Measurements from ENCODE around the gene CXCL14. TPM values are rescaled to one million over a fixed set of nuclear protein-coding genes. Genes with fewer than 3 reads are reported as not detected.

The CXCL14 gene
- total RNA-seq, 1 donor from 2014 or later: 42.4 TPM

GRCh38 chr5:135592312-135593045 lies 13.7 kb upstream of the CXCL14 start:
- no peaks in the 10 kb centered on the region for H3K4me1 ChIP-seq
- H3K4me3 ChIP-seq: no peak overlapping the region
- H3K27me3 ChIP-seq (ENCODE audit: low read depth): peaks cover 5% of the 10 kb centered on the region
- TF ChIP-seq CTCF (IDR thresholded peaks at IDR 0.05): no peak
- H3K9me3 ChIP-seq: no peaks in the 10 kb centered on the region
- intact Hi-C loops (cut with DNase I): no loop called here
- no peaks in the 10 kb centered on the region for H3K36me3 ChIP-seq
- H3K27ac ChIP-seq: no peak overlapping the region
- DNase-seq (no peak), ATAC-seq (no peak)

DNA sequence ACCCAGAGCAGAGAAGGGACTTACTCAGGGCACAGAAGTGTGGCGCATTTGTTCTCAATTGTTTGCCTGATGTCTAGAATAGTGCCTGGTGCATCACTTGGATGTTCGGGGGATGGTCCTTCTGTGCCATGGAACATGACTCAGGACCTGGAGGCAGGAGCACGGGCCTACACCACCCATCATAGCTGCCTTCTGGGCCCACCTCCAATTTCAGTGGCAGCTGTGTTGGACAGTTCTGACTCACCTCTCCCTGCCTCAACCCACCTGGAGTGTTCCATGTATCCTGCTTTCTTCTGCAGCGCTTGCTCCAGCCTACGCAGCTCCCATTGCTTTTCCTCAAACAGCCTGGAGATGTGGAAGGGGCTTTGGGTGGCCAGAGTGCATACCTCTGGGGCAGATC lies 12.5 kb upstream of the CXCL14 start:
- TF ChIP-seq CTCF (IDR thresholded peaks at IDR 0.05): no peak
- no peaks in the 10 kb centered on the region for H3K9me3 ChIP-seq
- intact Hi-C loops (cut with DNase I): no loop called here
- no peak overlapping the region for H3K27ac ChIP-seq
- no peak overlapping the region for H3K4me3 ChIP-seq
- H3K36me3 ChIP-seq: no peaks in the 10 kb centered on the region
- no peak for ATAC-seq
- no peaks in the 10 kb centered on the region for H3K4me1 ChIP-seq
- peaks cover 5% of the 10 kb centered on the region for H3K27me3 ChIP-seq (ENCODE audit: low read depth)
- no peak for DNase-seq

- ATAC-seq (no peak), DNase-seq (no peak)
- H3K4me3 ChIP-seq: no peak overlapping the region
- intact Hi-C loops (cut with DNase I): no loop called here
- TF ChIP-seq CTCF (IDR thresholded peaks at IDR 0.05): no peak
- H3K27me3 ChIP-seq (ENCODE audit: low read depth): peaks cover 5% of the 10 kb centered on the region
- no peaks in the 10 kb centered on the region for H3K36me3 ChIP-seq
- H3K9me3 ChIP-seq: no peaks in the 10 kb centered on the region
- H3K4me1 ChIP-seq: no peaks in the 10 kb centered on the region
- H3K27ac ChIP-seq: no peak overlapping the region
Observed at GRCh38 chr5:135589152-135589551, 10.4 kb upstream of the CXCL14 start.

GRCh38 chr5:135587721-135588663 lies 9.2 kb upstream of the CXCL14 start:
- no peak overlapping the region for H3K4me3 ChIP-seq
- DNase-seq: no peak
- no peaks in the 10 kb centered on the region for H3K27me3 ChIP-seq (ENCODE audit: low read depth)
- intact Hi-C loops (cut with DNase I): no loop called here
- no peaks in the 10 kb centered on the region for H3K9me3 ChIP-seq
- H3K36me3 ChIP-seq: no peaks in the 10 kb centered on the region
- no peak for ATAC-seq
- H3K27ac ChIP-seq: no peak overlapping the region
- H3K4me1 ChIP-seq: no peaks in the 10 kb centered on the region
- TF ChIP-seq CTCF (IDR thresholded peaks at IDR 0.05): no peak

DNA sequence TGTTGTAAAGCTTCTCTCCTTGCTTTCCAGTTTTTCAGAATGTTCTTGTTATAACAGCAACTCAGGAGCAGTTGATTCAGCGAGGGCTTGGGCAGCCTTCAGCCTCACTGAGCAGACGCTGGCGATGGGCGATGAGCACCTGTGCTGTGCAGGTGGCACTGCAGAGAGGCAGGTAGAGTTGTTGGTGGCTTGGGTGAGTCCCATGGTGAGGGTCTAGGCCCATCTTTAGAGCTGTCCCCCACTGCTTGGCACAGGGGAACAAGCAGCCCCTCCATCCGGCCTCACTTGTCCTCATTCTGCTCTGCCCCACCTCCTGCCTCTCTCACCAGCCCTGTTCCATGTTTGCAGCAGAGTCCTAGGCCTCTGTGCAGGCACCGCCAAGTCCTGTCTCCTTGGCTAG lies 6.1 kb upstream of the CXCL14 start:
- no peaks in the 10 kb centered on the region for H3K4me1 ChIP-seq
- no peak for TF ChIP-seq CTCF (IDR thresholded peaks at IDR 0.05)
- H3K4me3 ChIP-seq: no peak overlapping the region
- DNase-seq (no peak), ATAC-seq (no peak)
- H3K36me3 ChIP-seq: no peaks in the 10 kb centered on the region
- no peak overlapping the region for H3K27ac ChIP-seq
- intact Hi-C loops (cut with DNase I): no loop called here
- no peaks in the 10 kb centered on the region for H3K9me3 ChIP-seq
- peaks cover 13% of the 10 kb centered on the region for H3K27me3 ChIP-seq (ENCODE audit: low read depth)
